CD4-positive, CD25-positive, alpha-beta regulatory T cell (primary cell): ENCODE results near the gene FN3K. TPM values are rescaled to one million over a fixed set of nuclear protein-coding genes. Genes with fewer than 3 reads are reported as not detected.

Experiments used
- ATAC-seq, 2 donors: fragments of 150-1000 bp; cut with Tn5 transposase; one replicate each; pipeline ENCODE4 v1.10.0; 2021; ENCODE audit warnings: low read depth in 2 of 2, moderate number of reproducible peaks in 2 of 2, moderate library complexity in 1 of 2
- DNase-seq, 3 donors: peaks; one replicate each; pipeline versions ENCODE4 v3.0.0 to v3.0.0-alpha.2; 2012 to 2022; ENCODE audit warnings: mixed read lengths in 1 of 3
- H3K27ac ChIP-seq: one replicate; pipeline ENCODE4 v1.7.0; 2013; ENCODE audit warnings: mild to moderate bottlenecking, low read length; ENCODE audit not compliant: insufficient read depth, poor library complexity, severe bottlenecking
- H3K27me3 ChIP-seq: one replicate; pipeline ENCODE4 v1.7.0; 2013; ENCODE audit warnings: low read length; ENCODE audit not compliant: control insufficient read depth, insufficient read depth
- H3K36me3 ChIP-seq: one replicate; pipeline ENCODE4 v1.7.0; 2013; ENCODE audit warnings: mild to moderate bottlenecking, low read length, moderate library complexity; ENCODE audit not compliant: control insufficient read depth, insufficient read depth
- H3K4me1 ChIP-seq: 2 replicates; pipeline ENCODE4 v1.7.0; 2013; ENCODE audit warnings: mild to moderate bottlenecking, low read length; ENCODE audit not compliant: insufficient read depth, control insufficient read depth, poor library complexity, severe bottlenecking
- H3K4me3 ChIP-seq: one replicate; pipeline ENCODE4 v1.7.0; 2013; ENCODE audit warnings: low read depth, mild to moderate bottlenecking, low read length, moderate library complexity
- H3K9me3 ChIP-seq, 2 experiments: 1 replicate in 1 of 2; 2 replicates in 1 of 2; pipeline ENCODE4 v1.7.0; 2013; ENCODE audit warnings: low read length in 2 of 2, mild to moderate bottlenecking in 1 of 2, moderate library complexity in 1 of 2; ENCODE audit not compliant: control insufficient read depth in 2 of 2
- H3K27ac Mint-ChIP-seq, 3 donors: one replicate each; pipeline ENCODE4 v1.8.0; 2020 to 2022; ENCODE audit warnings: mild to moderate bottlenecking in 3 of 3, mixed read lengths in 3 of 3, moderate library complexity in 2 of 3
- H3K27me3 Mint-ChIP-seq: one replicate; pipeline ENCODE4 v1.8.0; 2022; ENCODE audit warnings: mild to moderate bottlenecking, mixed read lengths
- H3K36me3 Mint-ChIP-seq: one replicate; pipeline ENCODE4 v1.8.0; 2020; ENCODE audit warnings: mixed read lengths
- H3K4me1 Mint-ChIP-seq, 4 donors: one replicate each; pipeline ENCODE4 v1.8.0; 2020 to 2022; ENCODE audit warnings: mixed read lengths in 4 of 4, mild to moderate bottlenecking in 1 of 4
- H3K4me3 Mint-ChIP-seq, 4 donors: one replicate each; pipeline ENCODE4 v1.8.0; 2020 to 2022; ENCODE audit warnings: mild to moderate bottlenecking in 4 of 4, mixed read lengths in 4 of 4, moderate library complexity in 3 of 4
- H3K9me3 Mint-ChIP-seq, 7 donors: one replicate each; pipeline ENCODE4 v1.8.0; 2020 to 2022; ENCODE audit warnings: mixed read lengths in 7 of 7, mild to moderate bottlenecking in 3 of 7, moderate library complexity in 2 of 7
- polyA plus RNA-seq, 4 donors: library from polyadenylated mRNA; unstranded; fragments of 300-500 nt; fragmentation: Illumina TruSeq; gene quantifications; one replicate each; pipeline ENCODE4 v1.2.3, GENCODE V29; 2021
- total RNA-seq: library from RNA; stranded (reverse); gene quantifications from one replicate; pipeline ENCODE4 v1.2.3, GENCODE V29; 2022

Gene FN3K
- total and polyA plus RNA-seq, 5 donors from 2014 or later = 0.18 to 2.0 (median 0.26) TPM

GRCh38 chr17:82698974-82699442, 36.4 kb upstream of the FN3K start:
- Mint-ChIP-seq H3K27ac (peak overlapping the region in 1 of 3 donors; percentile 80), H3K4me3 (peak overlapping the region; percentile 89 to 91 (median 90)), H3K9me3 (peaks cover 0 to 9% (median 2%) of the 10 kb centered on the region in 7 donors), H3K4me1 (peaks cover 0 to 25% (median under 1%) of the 10 kb centered on the region in 4 donors), H3K36me3 (peaks cover 9% of the 10 kb centered on the region), H3K27me3 (peaks cover 8% of the 10 kb centered on the region)
- peak overlapping the region; percentile 51 for H3K27ac ChIP-seq
- DNase-seq = no peak
- no peak for ATAC-seq
- peaks cover 8 to 9% of the 10 kb centered on the region in 2 experiments for H3K9me3 ChIP-seq
- H3K36me3 ChIP-seq = peaks cover 4% of the 10 kb centered on the region
- peaks cover 18% of the 10 kb centered on the region for H3K4me1 ChIP-seq
- no peaks in the 10 kb centered on the region for H3K27me3 ChIP-seq
- peak overlapping the region; percentile 47 for H3K4me3 ChIP-seq

- Mint-ChIP-seq H3K36me3 (peaks cover 4% of the 10 kb centered on the region), H3K4me1 (peaks cover 0 to 22% (median under 1%) of the 10 kb centered on the region in 4 donors), H3K4me3 (peak overlapping the region; percentile 89 to 91 (median 90)), H3K9me3 (peaks cover 0 to 4% (median 2%) of the 10 kb centered on the region in 7 donors), H3K27ac (no peak overlapping the region), H3K27me3 (peaks cover 4% of the 10 kb centered on the region)
- Histone ChIP-seq H3K36me3 (peaks cover 4% of the 10 kb centered on the region), H3K9me3 (peaks cover 4 to 5% of the 10 kb centered on the region in 2 experiments), H3K4me1 (peaks cover 18% of the 10 kb centered on the region), H3K27ac (no peak overlapping the region), H3K4me3 (peak overlapping the region; percentile 47), H3K27me3 (no peaks in the 10 kb centered on the region)
- ATAC-seq = no peak
- no peak for DNase-seq
Observed at GRCh38 chr17:82699551-82699950, 35.9 kb upstream of the FN3K start.

- peaks cover 0 to 10% (median 2%) of the 10 kb centered on the region in 4 donors for H3K4me1 Mint-ChIP-seq
- Histone ChIP-seq H3K4me3 (no peak overlapping the region), H3K36me3 (no peaks in the 10 kb centered on the region), H3K9me3 (no peaks in the 10 kb centered on the region), H3K27me3 (no peaks in the 10 kb centered on the region), H3K4me1 (peaks cover 11% of the 10 kb centered on the region), H3K27ac (no peak overlapping the region)
- peaks cover 0 to 2% (median 0%) of the 10 kb centered on the region in 7 donors for H3K9me3 Mint-ChIP-seq
- no peak for ATAC-seq
- no peak overlapping the region for H3K4me3 Mint-ChIP-seq
- no peaks in the 10 kb centered on the region for H3K27me3 Mint-ChIP-seq
- no peaks in the 10 kb centered on the region for H3K36me3 Mint-ChIP-seq
- DNase-seq = no peak
- no peak overlapping the region for H3K27ac Mint-ChIP-seq
Observed at GRCh38 chr17:82702231-82702927, 33.0 kb upstream of the FN3K start.

- ATAC-seq (no peak), DNase-seq (no peak)
- Mint-ChIP-seq H3K4me1 (peaks cover 0 to 9% (median 2%) of the 10 kb centered on the region in 4 donors), H3K36me3 (no peaks in the 10 kb centered on the region), H3K4me3 (no peak overlapping the region), H3K27ac (no peak overlapping the region), H3K9me3 (peaks cover 0 to 2% (median 0%) of the 10 kb centered on the region in 7 donors), H3K27me3 (no peaks in the 10 kb centered on the region)
- H3K27me3 ChIP-seq = no peaks in the 10 kb centered on the region
- H3K4me1 ChIP-seq = peaks cover 5% of the 10 kb centered on the region
- no peak overlapping the region for H3K27ac ChIP-seq
- H3K36me3 ChIP-seq = no peaks in the 10 kb centered on the region
- H3K9me3 ChIP-seq = no peaks in the 10 kb centered on the region
- H3K4me3 ChIP-seq = no peak overlapping the region
Observed at GRCh38 chr17:82703036-82703745, 32.2 kb upstream of the FN3K start.

- H3K36me3 ChIP-seq = no peaks in the 10 kb centered on the region
- peaks cover 0 to 6% (median 2%) of the 10 kb centered on the region in 4 donors for H3K4me1 Mint-ChIP-seq
- no peak overlapping the region for H3K27ac Mint-ChIP-seq
- peaks cover 2% of the 10 kb centered on the region for H3K4me1 ChIP-seq
- H3K9me3 Mint-ChIP-seq = no peaks in the 10 kb centered on the region
- no peaks in the 10 kb centered on the region for H3K9me3 ChIP-seq
- no peak overlapping the region for H3K4me3 ChIP-seq
- no peaks in the 10 kb centered on the region for H3K27me3 Mint-ChIP-seq
- H3K27me3 ChIP-seq = no peaks in the 10 kb centered on the region
- no peak overlapping the region for H3K27ac ChIP-seq
- ATAC-seq (no peak), DNase-seq (no peak)
- H3K4me3 Mint-ChIP-seq = peak overlapping the region in 1 of 4 donors; percentile 10
- H3K36me3 Mint-ChIP-seq = no peaks in the 10 kb centered on the region
Observed at GRCh38 chr17:82703935-82704865, 31.2 kb upstream of the FN3K start.

GRCh38 chr17:82704886-82705285, 30.5 kb upstream of the FN3K start:
- Histone ChIP-seq H3K27ac (no peak overlapping the region), H3K4me3 (no peak overlapping the region), H3K36me3 (no peaks in the 10 kb centered on the region), H3K27me3 (no peaks in the 10 kb centered on the region), H3K4me1 (no peaks in the 10 kb centered on the region), H3K9me3 (no peaks in the 10 kb centered on the region)
- ATAC-seq (no peak), DNase-seq (no peak)
- H3K27ac Mint-ChIP-seq = no peak overlapping the region
- no peaks in the 10 kb centered on the region for H3K27me3 Mint-ChIP-seq
- H3K36me3 Mint-ChIP-seq = no peaks in the 10 kb centered on the region
- H3K9me3 Mint-ChIP-seq = no peaks in the 10 kb centered on the region
- H3K4me1 Mint-ChIP-seq = peaks cover 0 to 4% (median 0%) of the 10 kb centered on the region in 4 donors
- no peak overlapping the region for H3K4me3 Mint-ChIP-seq

GRCh38 chr17:82705756-82706155, 29.7 kb upstream of the FN3K start:
- Histone ChIP-seq H3K4me3 (no peak overlapping the region), H3K27me3 (no peaks in the 10 kb centered on the region), H3K4me1 (no peaks in the 10 kb centered on the region), H3K27ac (no peak overlapping the region), H3K36me3 (no peaks in the 10 kb centered on the region), H3K9me3 (no peaks in the 10 kb centered on the region)
- H3K4me3 Mint-ChIP-seq = no peak overlapping the region
- ATAC-seq = no peak
- no peaks in the 10 kb centered on the region for H3K27me3 Mint-ChIP-seq
- H3K36me3 Mint-ChIP-seq = no peaks in the 10 kb centered on the region
- H3K27ac Mint-ChIP-seq = no peak overlapping the region
- peaks cover 0 to 4% (median 0%) of the 10 kb centered on the region in 4 donors for H3K4me1 Mint-ChIP-seq
- no peak for DNase-seq
- no peaks in the 10 kb centered on the region for H3K9me3 Mint-ChIP-seq
